Endothelial cell of umbilical vein (primary cell): ENCODE results near the gene USP25.

Experiments used
- EZH2 ChIP-seq: IDR thresholded peaks from 2 replicates; pipeline ENCODE4 v1.6.1; 2012; ENCODE audit warnings: borderline replicate concordance, low read depth, mild to moderate bottlenecking, moderate library complexity, low read length, inconsistent platforms; ENCODE audit not compliant: severe bottlenecking
- JUN ChIP-seq: IDR thresholded peaks from 2 replicates; pipeline ENCODE4 v1.6.1; 2011; ENCODE audit warnings: borderline replicate concordance, low read depth; ENCODE audit not compliant: insufficient read length, insufficient read depth
- MAX ChIP-seq: IDR thresholded peaks from 2 replicates; pipeline ENCODE4 v1.6.1; 2011; ENCODE audit not compliant: insufficient read depth, insufficient read length
- MYC ChIP-seq: IDR thresholded peaks from one replicate; pipeline ENCODE4 v1.6.1; 2011; ENCODE audit warnings: mild to moderate bottlenecking, low read depth, low read length
- POLR2A ChIP-seq: IDR thresholded peaks from 2 replicates; pipeline ENCODE4 v1.6.1; 2012; ENCODE audit warnings: low read depth, mild to moderate bottlenecking, control low read depth, low read length
- POLR2AphosphoS5 ChIP-seq: IDR thresholded peaks from 2 replicates; pipeline ENCODE4 v1.6.1; 2012; ENCODE audit warnings: low read depth, mild to moderate bottlenecking, control low read depth, low read length, moderate library complexity; ENCODE audit not compliant: insufficient read depth
- TF ChIP-seq, protein P1 (sequence below), 2 donors: IDR thresholded peaks; 1 replicate in 1 of 2; 2 replicates in 1 of 2; pipeline ENCODE4 v1.5.1; 2011; ENCODE audit warnings: low read length in 2 of 2, mild to moderate bottlenecking in 2 of 2, moderate library complexity in 2 of 2, control low read depth in 1 of 2, inconsistent platforms in 1 of 2, low read depth in 1 of 2; ENCODE audit not compliant: insufficient read depth in 1 of 2; ENCODE audit errors: extremely low read depth in 1 of 2

- TF ChIP-seq, protein P1, sequence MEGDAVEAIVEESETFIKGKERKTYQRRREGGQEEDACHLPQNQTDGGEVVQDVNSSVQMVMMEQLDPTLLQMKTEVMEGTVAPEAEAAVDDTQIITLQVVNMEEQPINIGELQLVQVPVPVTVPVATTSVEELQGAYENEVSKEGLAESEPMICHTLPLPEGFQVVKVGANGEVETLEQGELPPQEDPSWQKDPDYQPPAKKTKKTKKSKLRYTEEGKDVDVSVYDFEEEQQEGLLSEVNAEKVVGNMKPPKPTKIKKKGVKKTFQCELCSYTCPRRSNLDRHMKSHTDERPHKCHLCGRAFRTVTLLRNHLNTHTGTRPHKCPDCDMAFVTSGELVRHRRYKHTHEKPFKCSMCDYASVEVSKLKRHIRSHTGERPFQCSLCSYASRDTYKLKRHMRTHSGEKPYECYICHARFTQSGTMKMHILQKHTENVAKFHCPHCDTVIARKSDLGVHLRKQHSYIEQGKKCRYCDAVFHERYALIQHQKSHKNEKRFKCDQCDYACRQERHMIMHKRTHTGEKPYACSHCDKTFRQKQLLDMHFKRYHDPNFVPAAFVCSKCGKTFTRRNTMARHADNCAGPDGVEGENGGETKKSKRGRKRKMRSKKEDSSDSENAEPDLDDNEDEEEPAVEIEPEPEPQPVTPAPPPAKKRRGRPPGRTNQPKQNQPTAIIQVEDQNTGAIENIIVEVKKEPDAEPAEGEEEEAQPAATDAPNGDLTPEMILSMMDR (IDR thresholded peaks at IDR 0.05; ENCODE audit: extremely low read depth in 1 of 2, insufficient read depth in 1 of 2, low read depth in 1 of 2, low read length in 2 of 2): no peak
- no peak for TF ChIP-seq JUN
- no peak for TF ChIP-seq MYC
- TF ChIP-seq POLR2A: no peak
- TF ChIP-seq POLR2AphosphoS5: no peak
- no peak for TF ChIP-seq EZH2
- no peak for TF ChIP-seq MAX
Measured at GRCh38 chr21:15870819-15871218, 141.0 kb downstream of the USP25 start.
